H1 (cell line): ENCODE data around the gene MAGEC1. TPM values are rescaled to one million over a fixed set of nuclear protein-coding genes. Genes with fewer than 3 reads are reported as not detected.

Source experiments
- BCL11A ChIP-seq, 2 experiments: IDR thresholded peaks; one replicate each; pipeline ENCODE4 v1.6.1; 2011; ENCODE audit warnings: low read depth in 2 of 2, low read length in 2 of 2, mild to moderate bottlenecking in 2 of 2
- MAX ChIP-seq: IDR thresholded peaks from 2 replicates; pipeline ENCODE4 v1.6.1; 2012; ENCODE audit warnings: inconsistent platforms
- TBP ChIP-seq: IDR thresholded peaks from 2 replicates; pipeline ENCODE4 v1.6.1; 2011; ENCODE audit warnings: low read depth, low read length, improper control_type of control experiment
- polyA plus RNA-seq, 7 experiments: library from polyadenylated mRNA; depleted of rRNA in 3 of 7; stranded (reverse) in 5 of 7; unstranded in 2 of 7; fragments of >200 nt in 5 of 7; fragments of 200-250 nt in 2 of 7; gene quantifications; 1 replicate in 5 of 7; 2 replicates in 1 of 7; 4 replicates in 1 of 7; pipeline versions ENCODE4 v1.2.1 to v1.2.3, GENCODE V29; 2011 to 2013; ENCODE audit warnings: missing spikeins in 2 of 7, mixed read lengths in 2 of 7
- total RNA-seq: library from RNA; stranded (reverse); fragmentation: NEBNext Ultra II Directional; extraction: Animal tissue kit (Norgen Biotek cat#: 25700); gene quantifications from 2 replicates; pipeline ENCODE4 v1.2.1, GENCODE V29; 2021

The MAGEC1 gene
- total and polyA plus RNA-seq, 2 of the 8 experiments (the other 6 are each of a cell fraction or from before 2014, with no cell fraction given), result not detected

- no peak for TF ChIP-seq TBP
- no peak for TF ChIP-seq MAX
- TF ChIP-seq BCL11A (IDR thresholded peaks at IDR 0.05; ENCODE audit: low read depth in 2 of 2, low read length in 2 of 2), result no peak
Observed at GRCh38 chrX:141857479-141857878, 46.2 kb upstream of the MAGEC1 start (continued).
